Endothelial cell of umbilical vein (primary cell): ENCODE results near the gene SDF4.

Experiments
- CTCF ChIP-seq, 2 donors: IDR thresholded peaks; 1 replicate in 1 of 2; 2 replicates in 1 of 2; pipeline ENCODE4 v1.5.1; 2011; ENCODE audit warnings: low read length in 2 of 2, mild to moderate bottlenecking in 2 of 2, moderate library complexity in 2 of 2, control low read depth in 1 of 2, inconsistent platforms in 1 of 2, low read depth in 1 of 2; ENCODE audit not compliant: insufficient read depth in 1 of 2; ENCODE audit errors: extremely low read depth in 1 of 2
- EZH2 ChIP-seq: IDR thresholded peaks from 2 replicates; pipeline ENCODE4 v1.6.1; 2012; ENCODE audit warnings: borderline replicate concordance, low read depth, mild to moderate bottlenecking, moderate library complexity, low read length, inconsistent platforms; ENCODE audit not compliant: severe bottlenecking
- MAX ChIP-seq: IDR thresholded peaks from 2 replicates; pipeline ENCODE4 v1.6.1; 2011; ENCODE audit not compliant: insufficient read depth, insufficient read length
- MYC ChIP-seq: IDR thresholded peaks from one replicate; pipeline ENCODE4 v1.6.1; 2011; ENCODE audit warnings: mild to moderate bottlenecking, low read depth, low read length
- POLR2A ChIP-seq: IDR thresholded peaks from 2 replicates; pipeline ENCODE4 v1.6.1; 2012; ENCODE audit warnings: low read depth, mild to moderate bottlenecking, control low read depth, low read length
- POLR2AphosphoS5 ChIP-seq: IDR thresholded peaks from 2 replicates; pipeline ENCODE4 v1.6.1; 2012; ENCODE audit warnings: low read depth, mild to moderate bottlenecking, control low read depth, low read length, moderate library complexity; ENCODE audit not compliant: insufficient read depth

GRCh38 chr1:1250786-1251284 lies 19.0 kb upstream of the SDF4 start:
- TF ChIP-seq POLR2AphosphoS5 (no peak), CTCF (IDR thresholded peaks at IDR 0.05; ENCODE audit: extremely low read depth in 1 of 2, insufficient read depth in 1 of 2, low read depth in 1 of 2, low read length in 2 of 2) (no peak), MAX (no peak), POLR2A (no peak), MYC (no peak), EZH2 (no peak)
